K562 (cell line): Measurements from ENCODE around the gene TUBB2A. TPM values are rescaled to one million over a fixed set of nuclear protein-coding genes. Genes with fewer than 3 reads are reported as not detected.
A peak's percentile ranks its signal among the peaks of the same experiment; 100 is the strongest.

Experiments used
- CTBP1 ChIP-seq: fragments of 450-650 bp; IDR thresholded peaks from 2 replicates; pipeline ENCODE4 v1.6.1; 2016; ENCODE audit warnings: borderline replicate concordance
- ELF4 ChIP-seq: fragments of 450-650 bp; formaldehyde crosslinking; IDR thresholded peaks from 2 replicates; pipeline ENCODE4 v1.4.0; 2022; ENCODE audit warnings: missing genetic modification characterization
- ETV5 ChIP-seq: sonication (generic); formaldehyde crosslinking; IDR thresholded peaks from 2 replicates; pipeline ENCODE4 v1.4.0; 2020; ENCODE audit warnings: low read depth, mild to moderate bottlenecking, missing genetic modification reagents
- FOSL1 ChIP-seq: fragments of 200-800 bp; sonication (Bioruptor generic); conservative IDR thresholded peaks from 2 replicates; pipeline ENCODE4 v1.6.1; 2016; ENCODE audit warnings: missing genetic modification characterization, missing compliant biosample characterization
- NR3C1 ChIP-seq: sonication (generic); formaldehyde crosslinking; IDR thresholded peaks from 2 replicates; pipeline ENCODE4 v1.8.1; 2022; ENCODE audit warnings: missing genetic modification reagents
- RFX5 ChIP-seq: IDR thresholded peaks from 2 replicates; pipeline ENCODE4 v1.6.1; 2011; ENCODE audit warnings: low read depth, mild to moderate bottlenecking, improper control_type of control experiment, low read length
- SMARCB1 ChIP-seq: IDR thresholded peaks from 2 replicates; pipeline ENCODE4 v1.6.1; 2011; ENCODE audit warnings: improper control_type of control experiment, low read depth; ENCODE audit not compliant: insufficient read length
- ZFP30 ChIP-seq: fragments of 250-450 bp; sonication (Bioruptor Pico); IDR thresholded peaks from 2 replicates; pipeline ENCODE4 v1.8.0; 2022; ENCODE audit warnings: moderate library complexity, mild to moderate bottlenecking, inconsistent platforms, borderline replicate concordance
- ZNF12 ChIP-seq: sonication (generic); formaldehyde crosslinking; IDR thresholded peaks from 2 replicates; pipeline ENCODE4 v1.4.0; 2020; ENCODE audit warnings: mild to moderate bottlenecking, missing genetic modification reagents
- ZNF263 ChIP-seq: sonication (generic); formaldehyde crosslinking; IDR thresholded peaks from 2 replicates; pipeline ENCODE4 v1.8.0; 2022; ENCODE audit warnings: mild to moderate bottlenecking, missing genetic modification reagents, borderline replicate concordance
- ZNF668 ChIP-seq: fragments of 250-450 bp; sonication (Bioruptor Pico); IDR thresholded peaks from 2 replicates; pipeline ENCODE4 v1.8.0; 2022; ENCODE audit warnings: mild to moderate bottlenecking, inconsistent platforms
- polyA plus RNA-seq, 8 experiments: library from polyadenylated mRNA; depleted of rRNA in 4 of 8; stranded (reverse) in 5 of 8; unstranded in 3 of 8; fragments of >200 nt; fragmentation: Nextera tagmentation in 2 of 8; fragmentation: Illumina TruSeq in 1 of 8; extraction: Ambion mirVana in 2 of 8; extraction: Trizol in 1 of 8; gene quantifications; 2 replicates each; pipeline versions ENCODE4 v1.2.1 to v1.2.3, GENCODE V29; 2011 to 2014; ENCODE audit warnings: inconsistent platforms in 1 of 8, missing spikeins in 1 of 8
- total RNA-seq, 7 experiments: library from RNA; depleted of rRNA in 6 of 7; stranded (reverse); fragments of >200 nt in 6 of 7; fragmentation: Illumina TruSeq in 2 of 7; extraction: Trizol in 2 of 7; gene quantifications; 2 replicates each; pipeline versions ENCODE4 v1.2.1 to v1.2.3, GENCODE V29; 2011 to 2021; ENCODE audit warnings: low replicate concordance in 1 of 7
- TF ChIP-seq, protein P1 (sequence below): sonication (generic); formaldehyde crosslinking; IDR thresholded peaks from 2 replicates; pipeline ENCODE4 v1.8.1; 2023; ENCODE audit warnings: mild to moderate bottlenecking, missing genetic modification reagents
- TF ChIP-seq, protein P2 (sequence below): fragments of 250-450 bp; sonication (Bioruptor Pico); IDR thresholded peaks from 2 replicates; pipeline ENCODE4 v1.8.0; 2021; ENCODE audit warnings: moderate library complexity, mild to moderate bottlenecking, inconsistent platforms
- TF ChIP-seq, protein P3 (sequence below): fragments of 450-650 bp; IDR thresholded peaks from 2 replicates; pipeline ENCODE4 v1.7.0; 2016; ENCODE audit warnings: borderline replicate concordance
- TF ChIP-seq, protein P4 (sequence below), 3 experiments: fragments of 200-800 bp in 1 of 3; fragments of 250-450 bp in 1 of 3; fragments of 450-650 bp in 1 of 3; sonication (Bioruptor Pico) in 1 of 3; sonication (Bioruptor generic) in 1 of 3; formaldehyde crosslinking in 1 of 3; IDR thresholded peaks; 2 replicates each; pipeline versions ENCODE4 v1.6.1 to v1.8.0; 2016 to 2022; ENCODE audit warnings: mild to moderate bottlenecking in 2 of 3, missing genetic modification characterization in 2 of 3, missing compliant biosample characterization in 1 of 3, moderate library complexity in 1 of 3

TUBB2A gene
- total and polyA plus RNA-seq, 9 of the 15 experiments (the other 6 are each of a cell fraction or from before 2014, with no cell fraction given), result 3.6 to 92.1 (median 45.6) TPM

DNA sequence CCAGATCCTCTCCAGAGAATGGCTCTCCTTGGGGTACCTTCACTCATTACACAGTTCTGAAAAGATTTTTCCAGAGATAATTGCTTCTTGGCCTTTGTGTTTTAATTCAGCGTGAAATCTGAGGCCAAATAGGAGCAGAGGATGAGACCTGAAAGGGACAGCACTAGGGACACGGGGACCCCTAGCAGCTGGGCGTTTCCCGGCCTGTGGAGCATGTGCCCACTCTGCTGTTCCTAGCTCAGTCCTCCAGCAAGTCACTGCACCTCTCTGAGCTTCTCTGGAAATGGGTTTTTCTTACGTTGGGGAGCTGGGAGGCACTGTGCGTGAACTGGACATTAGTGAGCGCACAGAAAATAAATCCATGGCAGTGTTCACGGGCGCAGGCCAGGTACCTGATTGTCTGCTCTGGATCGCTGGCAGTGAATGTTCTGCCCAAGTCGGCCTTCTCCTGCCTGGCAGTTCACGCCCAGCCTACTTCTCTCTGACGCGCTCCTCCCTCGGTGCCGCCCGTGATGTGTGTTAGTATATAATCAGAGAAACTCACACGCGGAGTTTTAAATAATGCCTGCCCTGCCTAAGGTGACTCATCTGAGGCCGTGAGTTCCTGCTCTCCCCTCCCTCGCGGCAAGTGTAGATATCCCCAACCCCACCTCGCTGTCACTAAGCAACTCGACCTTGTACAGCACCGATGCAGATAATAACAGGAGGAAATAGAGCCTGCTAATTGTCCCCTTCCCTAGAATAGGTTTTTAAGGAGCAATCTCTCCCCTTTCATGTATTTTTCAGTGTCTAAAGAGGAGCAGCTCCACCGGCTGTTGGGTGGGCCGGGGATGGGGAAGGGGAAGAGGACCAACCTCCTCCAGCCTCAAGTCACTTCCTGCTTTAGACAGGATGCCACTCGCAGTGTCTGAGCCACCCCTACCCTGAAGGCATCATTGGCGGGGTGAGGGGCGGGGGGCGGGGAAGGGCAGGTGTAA is 2.7 kb upstream of the TUBB2A start (continued):
- TF ChIP-seq, protein P1, sequence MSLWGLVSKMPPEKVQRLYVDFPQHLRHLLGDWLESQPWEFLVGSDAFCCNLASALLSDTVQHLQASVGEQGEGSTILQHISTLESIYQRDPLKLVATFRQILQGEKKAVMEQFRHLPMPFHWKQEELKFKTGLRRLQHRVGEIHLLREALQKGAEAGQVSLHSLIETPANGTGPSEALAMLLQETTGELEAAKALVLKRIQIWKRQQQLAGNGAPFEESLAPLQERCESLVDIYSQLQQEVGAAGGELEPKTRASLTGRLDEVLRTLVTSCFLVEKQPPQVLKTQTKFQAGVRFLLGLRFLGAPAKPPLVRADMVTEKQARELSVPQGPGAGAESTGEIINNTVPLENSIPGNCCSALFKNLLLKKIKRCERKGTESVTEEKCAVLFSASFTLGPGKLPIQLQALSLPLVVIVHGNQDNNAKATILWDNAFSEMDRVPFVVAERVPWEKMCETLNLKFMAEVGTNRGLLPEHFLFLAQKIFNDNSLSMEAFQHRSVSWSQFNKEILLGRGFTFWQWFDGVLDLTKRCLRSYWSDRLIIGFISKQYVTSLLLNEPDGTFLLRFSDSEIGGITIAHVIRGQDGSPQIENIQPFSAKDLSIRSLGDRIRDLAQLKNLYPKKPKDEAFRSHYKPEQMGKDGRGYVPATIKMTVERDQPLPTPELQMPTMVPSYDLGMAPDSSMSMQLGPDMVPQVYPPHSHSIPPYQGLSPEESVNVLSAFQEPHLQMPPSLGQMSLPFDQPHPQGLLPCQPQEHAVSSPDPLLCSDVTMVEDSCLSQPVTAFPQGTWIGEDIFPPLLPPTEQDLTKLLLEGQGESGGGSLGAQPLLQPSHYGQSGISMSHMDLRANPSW, result peak; percentile 82; the same call in 1 of the 2 replicates
- TF ChIP-seq RFX5, result peak; percentile 53; the same call in 1 of the 2 replicates
- TF ChIP-seq, protein P2, sequence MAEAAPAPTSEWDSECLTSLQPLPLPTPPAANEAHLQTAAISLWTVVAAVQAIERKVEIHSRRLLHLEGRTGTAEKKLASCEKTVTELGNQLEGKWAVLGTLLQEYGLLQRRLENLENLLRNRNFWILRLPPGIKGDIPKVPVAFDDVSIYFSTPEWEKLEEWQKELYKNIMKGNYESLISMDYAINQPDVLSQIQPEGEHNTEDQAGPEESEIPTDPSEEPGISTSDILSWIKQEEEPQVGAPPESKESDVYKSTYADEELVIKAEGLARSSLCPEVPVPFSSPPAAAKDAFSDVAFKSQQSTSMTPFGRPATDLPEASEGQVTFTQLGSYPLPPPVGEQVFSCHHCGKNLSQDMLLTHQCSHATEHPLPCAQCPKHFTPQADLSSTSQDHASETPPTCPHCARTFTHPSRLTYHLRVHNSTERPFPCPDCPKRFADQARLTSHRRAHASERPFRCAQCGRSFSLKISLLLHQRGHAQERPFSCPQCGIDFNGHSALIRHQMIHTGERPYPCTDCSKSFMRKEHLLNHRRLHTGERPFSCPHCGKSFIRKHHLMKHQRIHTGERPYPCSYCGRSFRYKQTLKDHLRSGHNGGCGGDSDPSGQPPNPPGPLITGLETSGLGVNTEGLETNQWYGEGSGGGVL (CRISPR knock-in tag), result no peak
- TF ChIP-seq ZNF12, result no peak
- TF ChIP-seq ZFP30 (CRISPR knock-in tag), result no peak
- peak; percentile 90 for TF ChIP-seq CTBP1
- peak; percentile 99 for TF ChIP-seq FOSL1 (tag)
- TF ChIP-seq ELF4 (CRISPR knock-in tag), result no peak
- TF ChIP-seq SMARCB1, result no peak
- TF ChIP-seq, protein P3, sequence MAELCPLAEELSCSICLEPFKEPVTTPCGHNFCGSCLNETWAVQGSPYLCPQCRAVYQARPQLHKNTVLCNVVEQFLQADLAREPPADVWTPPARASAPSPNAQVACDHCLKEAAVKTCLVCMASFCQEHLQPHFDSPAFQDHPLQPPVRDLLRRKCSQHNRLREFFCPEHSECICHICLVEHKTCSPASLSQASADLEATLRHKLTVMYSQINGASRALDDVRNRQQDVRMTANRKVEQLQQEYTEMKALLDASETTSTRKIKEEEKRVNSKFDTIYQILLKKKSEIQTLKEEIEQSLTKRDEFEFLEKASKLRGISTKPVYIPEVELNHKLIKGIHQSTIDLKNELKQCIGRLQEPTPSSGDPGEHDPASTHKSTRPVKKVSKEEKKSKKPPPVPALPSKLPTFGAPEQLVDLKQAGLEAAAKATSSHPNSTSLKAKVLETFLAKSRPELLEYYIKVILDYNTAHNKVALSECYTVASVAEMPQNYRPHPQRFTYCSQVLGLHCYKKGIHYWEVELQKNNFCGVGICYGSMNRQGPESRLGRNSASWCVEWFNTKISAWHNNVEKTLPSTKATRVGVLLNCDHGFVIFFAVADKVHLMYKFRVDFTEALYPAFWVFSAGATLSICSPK, result no peak
- TF ChIP-seq ZNF668 (CRISPR knock-in tag), result no peak
- TF ChIP-seq NR3C1, result no peak
- TF ChIP-seq ZNF263 (CRISPR knock-in tag), result no peak
- 0 out of 2 replicates have a peak, but pooled peaks have one; percentile 36 for TF ChIP-seq ETV5 (CRISPR knock-in tag)
- TF ChIP-seq, protein P4, sequence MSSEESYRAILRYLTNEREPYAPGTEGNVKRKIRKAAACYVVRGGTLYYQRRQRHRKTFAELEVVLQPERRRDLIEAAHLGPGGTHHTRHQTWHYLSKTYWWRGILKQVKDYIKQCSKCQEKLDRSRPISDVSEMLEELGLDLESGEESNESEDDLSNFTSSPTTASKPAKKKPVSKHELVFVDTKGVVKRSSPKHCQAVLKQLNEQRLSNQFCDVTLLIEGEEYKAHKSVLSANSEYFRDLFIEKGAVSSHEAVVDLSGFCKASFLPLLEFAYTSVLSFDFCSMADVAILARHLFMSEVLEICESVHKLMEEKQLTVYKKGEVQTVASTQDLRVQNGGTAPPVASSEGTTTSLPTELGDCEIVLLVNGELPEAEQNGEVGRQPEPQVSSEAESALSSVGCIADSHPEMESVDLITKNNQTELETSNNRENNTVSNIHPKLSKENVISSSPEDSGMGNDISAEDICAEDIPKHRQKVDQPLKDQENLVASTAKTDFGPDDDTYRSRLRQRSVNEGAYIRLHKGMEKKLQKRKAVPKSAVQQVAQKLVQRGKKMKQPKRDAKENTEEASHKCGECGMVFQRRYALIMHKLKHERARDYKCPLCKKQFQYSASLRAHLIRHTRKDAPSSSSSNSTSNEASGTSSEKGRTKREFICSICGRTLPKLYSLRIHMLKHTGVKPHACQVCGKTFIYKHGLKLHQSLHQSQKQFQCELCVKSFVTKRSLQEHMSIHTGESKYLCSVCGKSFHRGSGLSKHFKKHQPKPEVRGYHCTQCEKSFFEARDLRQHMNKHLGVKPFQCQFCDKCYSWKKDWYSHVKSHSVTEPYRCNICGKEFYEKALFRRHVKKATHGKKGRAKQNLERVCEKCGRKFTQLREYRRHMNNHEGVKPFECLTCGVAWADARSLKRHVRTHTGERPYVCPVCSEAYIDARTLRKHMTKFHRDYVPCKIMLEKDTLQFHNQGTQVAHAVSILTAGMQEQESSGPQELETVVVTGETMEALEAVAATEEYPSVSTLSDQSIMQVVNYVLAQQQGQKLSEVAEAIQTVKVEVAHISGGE (CRISPR knock-in tag; IDR thresholded peaks at IDR 0.05), result no peak
